Heart right ventricle (tissue), 16 donors: ENCODE data around the gene C11orf52. TPM values are rescaled to one million over a fixed set of nuclear protein-coding genes. Genes with fewer than 3 reads are reported as not detected.
"Not testable (repeated sequence)": the region's sequence is repeated elsewhere in the genome, so short reads cannot be mapped to it uniquely, and the experiment has no call there.

ENCODE experiments used
- ATAC-seq, 8 donors: fragments of 200-7000 bp; cut with Tn5 transposase; one replicate each; pipeline ENCODE4 v1.9.1; 2020; ENCODE audit warnings: mild to moderate bottlenecking in 8 of 8, moderate library complexity in 8 of 8, moderate number of reproducible peaks in 1 of 8
- DNase-seq, 2 donors: peaks; one replicate each; pipeline ENCODE4 v3.0.0-alpha.2; 2020
- H3K27ac ChIP-seq, 10 donors: fragments of 200-600 bp; sonication (generic) in 2 of 10; one replicate each; pipeline versions ENCODE4 v1.5.0 to v1.8.0; 2020 to 2022; ENCODE audit warnings: mild to moderate bottlenecking in 3 of 10
- H3K27me3 ChIP-seq, 7 donors: fragments of 200-600 bp; one replicate each; pipeline ENCODE4 v1.8.0; 2021 to 2022; ENCODE audit warnings: mild to moderate bottlenecking in 2 of 7
- H3K36me3 ChIP-seq, 9 donors: fragments of 200-600 bp; sonication (generic) in 1 of 9; one replicate each; pipeline versions ENCODE4 v1.5.0 to v1.8.0; 2020 to 2022; ENCODE audit warnings: mild to moderate bottlenecking in 2 of 9
- H3K4me1 ChIP-seq, 9 donors: fragments of 200-600 bp; sonication (generic) in 1 of 9; one replicate each; pipeline versions ENCODE4 v1.5.0 to v1.8.0; 2020 to 2022; ENCODE audit warnings: mild to moderate bottlenecking in 4 of 9
- H3K4me3 ChIP-seq, 10 donors: fragments of 200-600 bp; sonication (generic) in 2 of 10; one replicate each; pipeline versions ENCODE4 v1.5.0 to v1.8.0; 2020 to 2022; ENCODE audit warnings: mild to moderate bottlenecking in 7 of 10, moderate library complexity in 2 of 10
- H3K9me3 ChIP-seq, 11 donors: fragments of 200-600 bp in 10 of 11; sonication (generic) in 2 of 11; one replicate each; pipeline versions ENCODE4 v1.5.0 to v1.8.0; 2013 to 2022; ENCODE audit warnings: mild to moderate bottlenecking in 2 of 11, control low read depth in 1 of 11, moderate library complexity in 1 of 11
- CTCF ChIP-seq, 9 donors: fragments of 200-600 bp; sonication (generic) in 2 of 9; IDR thresholded peaks; one replicate each; pipeline versions ENCODE4 v1.5.0 to v1.8.0; 2021 to 2022; ENCODE audit warnings: antibody characterized with exemption in 9 of 9, mild to moderate bottlenecking in 5 of 9, moderate library complexity in 1 of 9
- WGBS, 2 donors: extraction: QIAGEN DNeasy Blood & Tissue Kit; methylation state at CpG; one replicate each; pipeline ENCODE4 v1.1.7; 2013; ENCODE audit warnings: inconsistent platforms in 1 of 2; 5-methylcytosine and 5-hydroxymethylcytosine counted together
- intact Hi-C, 10 donors: fragments of 100-400 bp; cut with DNase I; formaldehyde crosslinking; loops; one replicate each; pipeline versions ENCODE4 v1.11.1 to v1.14.2; 2022
- polyA plus RNA-seq, 2 donors: library from polyadenylated mRNA; stranded (reverse); fragments of 200-250 nt; gene quantifications; one replicate each; pipeline ENCODE4 v1.2.3, GENCODE V29; 2013
- total RNA-seq, 10 donors: library from RNA; stranded (reverse); fragmentation: NEBNext Ultra II Directional in 3 of 10; extraction: Animal tissue kit (Norgen Biotek cat#: 25700) in 3 of 10; gene quantifications; one replicate each; pipeline versions ENCODE4 v1.2.1 to v1.2.4, GENCODE V29; 2021 to 2023
- donor health status: Arrhythmogenic right ventricular cardiomyopathy.
- donor health status: ischemic (EF 13 %, LVEDD 7.1; RV severe dilation, severe dysfunction).
- donor health status: healthy with polysubstance abuse.
- donor health status: DM: no; HTN: yes; CAD: no.
- donor health status: DM: no; HTN: no; CAD: no.
- donor health status: ischemic (EF 25% LVEDD 6.9; RV normal size, moderate dysfunction).
- donor health status: ischemic (EF 25% LVEDD 5.7; RV mildly dilated, moderate dysfunction).
- donor health status: healthy.
- donor health status: DM: yes; HTN: yes; CAD: no.
- donor health status: Ischemic cardiomyopathy.
- donor health status: ischemic (EF 35%, LVEDD 5.7; RV mildly dilated, moderate dysfunction).
- donor health status: nonischemic (EF 11% LVEDD 7.7; RV severe dilation, severe dysfunction).
- donor health status: DM: yes; HTN: yes; CAD: no.
- donor health status: PGD.
- donor health status: ischemic (EF 29% LVEDD 5.4; RV normal size, mild dysfunction).
- donor health status: nonischemic (EF 23%, LVEDD 6.1; RV moderate dilation, normal function).

C11orf52 gene
- total and polyA plus RNA-seq, 12 donors = 0.48 to 4.1 (median 2.1) TPM

DNA sequence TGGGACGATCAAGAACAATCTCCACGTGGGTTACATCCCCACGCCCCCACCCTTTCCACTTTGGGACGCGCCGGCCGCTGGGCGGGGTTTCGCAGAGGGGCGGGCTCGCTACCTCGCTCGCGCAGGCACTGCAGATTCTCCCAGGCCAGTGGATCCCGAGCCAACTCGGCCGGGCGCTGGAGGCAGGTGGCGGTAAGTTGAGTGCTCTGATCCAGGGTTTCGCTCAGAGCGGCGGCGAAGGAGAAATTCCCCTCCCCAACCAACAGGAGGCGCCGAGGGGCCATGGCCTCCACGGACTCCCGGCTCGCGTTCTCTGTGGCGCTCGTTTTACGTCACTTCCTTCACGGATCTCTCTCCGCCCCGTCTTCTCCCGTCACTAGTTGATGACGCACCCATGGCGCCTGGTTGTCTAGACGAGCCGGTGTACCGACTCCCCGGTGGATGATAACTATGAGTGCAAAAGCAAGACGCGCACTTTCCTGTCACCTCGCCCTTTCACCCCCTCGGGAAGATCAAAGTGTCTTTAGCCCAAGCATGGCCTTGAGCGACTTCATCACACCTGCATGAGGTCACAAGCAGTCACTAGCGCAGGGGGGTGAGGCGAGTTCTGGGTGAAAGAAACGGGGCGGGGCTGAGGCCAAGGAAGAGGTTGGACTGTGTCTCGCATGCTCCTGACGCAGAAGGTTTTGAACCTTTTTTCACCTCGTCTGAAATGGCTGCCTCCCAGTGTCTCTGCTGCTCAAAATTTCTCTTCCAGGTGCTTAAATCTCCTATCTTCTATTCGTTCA is 39.7 kb upstream of the C11orf52 start, which contains the start of the genes CFAP68 and FDXACB1:
Gene CFAP68, plus strand, starts transcription at position 693 of the 788 bp plus-strand sequence. Its CDS starts 20 bp downstream, at position 713.
Gene FDXACB1, minus strand, starts transcription at position 317 of the 788 bp plus-strand sequence. Its CDS starts 33 bp downstream, at position 284.
- H3K4me3 ChIP-seq = peak within 1 kb of the TSS; percentile 57 to 86 (median 72)
- peaks cover 0 to 39% (median 0%) of the 10 kb centered on the region in 9 donors for H3K36me3 ChIP-seq
- ATAC-seq = peak; percentile 94 to 98 (median 96)
- DNase-seq = peak; percentile 93 to 98
- H3K27me3 ChIP-seq = no peaks in the 10 kb centered on the region
- intact Hi-C loops = loop anchor here (1.0 to 10.0 kb wide), 15 partner anchors 33 to 208 kb away; partner anchors contain the start of genes CRYAB (in 4 of the 10), HSPB2 (in 4 of the 10), SDHD (in 3 of the 10) and TIMM8B (in 3 of the 10)
- no peaks in the 10 kb centered on the region for H3K9me3 ChIP-seq
- peak; percentile 81 to 99 (median 97) for TF ChIP-seq CTCF (IDR thresholded peaks at IDR 0.05)
- peak within 1 kb of the TSS; percentile 91 to 98 (median 95) for H3K27ac ChIP-seq
- peaks cover 0 to 23% (median 19%) of the 10 kb centered on the region in 9 donors for H3K4me1 ChIP-seq
- 0% methylated on average over 55 of the region's 55 CpGs for WGBS, 2 donors

DNA sequence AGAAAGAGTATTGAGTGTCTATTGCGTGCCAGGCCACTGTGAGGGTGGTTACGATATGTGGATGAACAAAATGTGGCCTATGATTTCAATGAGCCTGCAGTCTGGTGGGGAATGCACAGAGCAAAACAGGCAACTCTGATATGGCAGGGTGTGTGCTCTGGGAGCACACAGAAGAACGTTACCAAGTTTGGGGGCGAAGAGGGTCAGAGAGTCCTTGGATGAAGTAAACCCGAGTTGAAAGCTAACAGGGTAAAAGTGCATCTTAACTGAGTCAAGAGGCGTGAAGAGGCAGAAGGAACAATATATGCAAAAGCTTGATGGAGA is 39.1 kb upstream of the C11orf52 start:
- Histone ChIP-seq H3K27ac (peak overlapping the region; percentile 91 to 98 (median 95)), H3K4me3 (peak overlapping the region; percentile 57 to 86 (median 72)), H3K4me1 (peaks cover 0 to 23% (median 19%) of the 10 kb centered on the region in 9 donors), H3K36me3 (peaks cover 0 to 39% (median 0%) of the 10 kb centered on the region in 9 donors), H3K27me3 (no peaks in the 10 kb centered on the region), H3K9me3 (no peaks in the 10 kb centered on the region)
- intact Hi-C loops = loop anchor here (1.0 to 10.0 kb wide), 14 partner anchors 33 to 207 kb away; partner anchors contain the start of genes CRYAB (in 4 of the 10), HSPB2 (in 4 of the 10), SDHD (in 3 of the 10) and TIMM8B (in 3 of the 10)
- WGBS, 2 donors = 33 to 46% methylated on average over 6 of the region's 6 CpGs
- no peak for TF ChIP-seq CTCF (IDR thresholded peaks at IDR 0.05)
- DNase-seq (no peak), ATAC-seq (peak in 6 of 8 donors; percentile 2 to 10 (median 4))

GRCh38 chr11:111882202-111882601 is 36.5 kb upstream of the C11orf52 start:
- ATAC-seq (no peak), DNase-seq (no peak)
- H3K4me1 ChIP-seq = peaks cover 0 to 23% (median 19%) of the 10 kb centered on the region in 9 donors
- H3K27ac ChIP-seq = no peak overlapping the region
- no peak overlapping the region for H3K4me3 ChIP-seq
- H3K36me3 ChIP-seq = peaks cover 0 to 17% (median 0%) of the 10 kb centered on the region in 9 donors
- TF ChIP-seq CTCF (IDR thresholded peaks at IDR 0.05) = no peak
- 79 to 81% methylated on average over 5 of the region's 5 CpGs for WGBS, 2 donors
- H3K9me3 ChIP-seq = no peaks in the 10 kb centered on the region
- intact Hi-C loops = loop anchor here in 2 of 10 donors (5.0 kb wide), 2 partner anchors 45 to 110 kb away; no protein-coding TSS in a partner anchor
- H3K27me3 ChIP-seq = no peaks in the 10 kb centered on the region

DNA sequence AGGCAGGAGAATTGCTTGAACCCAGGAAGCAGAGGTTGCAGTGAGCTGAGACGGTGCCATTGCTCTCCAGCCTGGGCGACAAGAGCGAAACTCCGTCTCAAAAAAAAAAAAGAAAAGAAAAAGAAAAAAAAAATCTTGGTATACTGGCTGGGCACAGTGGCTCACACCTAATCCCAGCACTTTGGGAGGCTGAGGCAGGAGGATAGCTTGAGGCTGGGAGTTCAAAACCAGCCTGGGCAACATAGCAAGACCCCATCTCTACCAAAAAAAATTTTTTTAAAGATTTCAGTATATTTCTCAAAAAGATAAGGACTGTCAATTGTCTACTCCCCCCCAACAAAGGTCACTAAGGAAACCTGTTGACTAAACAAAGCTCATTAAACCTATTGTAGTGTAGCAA is 33.7 kb upstream of the C11orf52 start:
- H3K27me3 ChIP-seq, H3K9me3 ChIP-seq, DNase-seq, H3K27ac ChIP-seq, ATAC-seq, H3K4me1 ChIP-seq, intact Hi-C loops, H3K4me3 ChIP-seq: not testable (repeated sequence)
- WGBS, 2 donors = 66 to 82% methylated on average over 4 of the region's 4 CpGs
- H3K36me3 ChIP-seq = peaks cover 0 to 17% (median 0%) of the 10 kb centered on the region in 9 donors
